HFF-Myc (cell line): Measurements from ENCODE around the gene MELTF.

Source experiments
- DNase-seq: peaks from one replicate; pipeline ENCODE4 v3.0.0-alpha.2; 2011; ENCODE audit warnings: low read depth; ENCODE audit errors: extremely low read depth
- H3K4me3 ChIP-seq: replicated peaks from 2 replicates; pipeline ENCODE4 v1.5.1; 2011; ENCODE audit warnings: low read depth, mild to moderate bottlenecking, control low read depth, low read length
- CTCF ChIP-seq: IDR thresholded peaks from 2 replicates; pipeline ENCODE4 v1.5.1; 2012; ENCODE audit warnings: mild to moderate bottlenecking, low read depth, low read length, control low read depth; ENCODE audit errors: missing control alignments

The MELTF gene

GRCh38 chr3:197031315-197032285, 2.0 kb upstream of the MELTF start:
- peak; percentile 87 for DNase-seq
- no peak overlapping the region for H3K4me3 ChIP-seq
- TF ChIP-seq CTCF, result no peak

DNA sequence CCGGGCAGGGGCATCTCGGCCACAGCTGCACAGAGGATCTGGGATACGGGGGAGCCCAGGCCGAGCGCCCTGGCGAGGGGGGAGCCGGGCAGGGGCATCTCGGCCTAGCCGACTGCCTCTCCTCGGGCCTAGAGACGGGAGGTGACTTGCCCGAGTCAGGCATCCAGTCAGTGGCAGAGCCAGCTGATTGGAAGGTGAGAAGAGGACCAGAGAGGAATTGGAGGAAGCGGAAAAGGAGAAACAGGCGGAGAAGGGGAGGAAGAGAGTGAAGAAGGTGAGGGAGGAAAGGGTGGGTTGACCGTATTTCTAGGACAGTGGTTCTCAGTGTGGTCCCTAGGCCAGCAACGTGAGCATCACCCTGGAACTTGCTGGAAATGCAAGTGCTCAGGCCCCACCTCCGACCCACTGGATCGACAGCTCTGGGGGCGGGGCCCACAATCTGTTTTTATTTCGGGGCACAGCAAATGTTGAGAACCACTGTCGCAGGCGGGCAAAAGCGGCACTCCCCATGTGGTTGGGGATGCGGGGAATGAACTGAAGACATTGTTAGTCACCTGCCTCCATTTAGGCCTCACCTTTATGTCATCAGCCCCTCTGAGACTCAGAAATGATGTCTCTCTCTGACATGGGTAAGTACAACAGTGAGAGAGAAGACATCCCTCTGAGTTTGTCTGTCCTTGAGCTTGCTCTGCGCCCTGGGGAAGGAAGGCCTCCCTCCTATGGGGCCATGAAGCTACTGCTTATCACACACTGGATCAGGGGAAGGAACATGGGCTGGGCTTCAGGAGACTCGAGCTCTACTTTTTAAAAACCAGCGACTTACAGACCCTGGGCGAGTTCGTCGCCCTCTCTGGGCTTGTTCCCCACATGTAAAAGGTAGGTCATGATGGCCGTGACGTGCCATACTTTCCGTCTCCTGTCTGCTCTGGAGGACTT, 1.0 kb upstream of the MELTF start:
- DNase-seq, result no peak
- TF ChIP-seq CTCF, result no peak
- no peak overlapping the region for H3K4me3 ChIP-seq

DNA sequence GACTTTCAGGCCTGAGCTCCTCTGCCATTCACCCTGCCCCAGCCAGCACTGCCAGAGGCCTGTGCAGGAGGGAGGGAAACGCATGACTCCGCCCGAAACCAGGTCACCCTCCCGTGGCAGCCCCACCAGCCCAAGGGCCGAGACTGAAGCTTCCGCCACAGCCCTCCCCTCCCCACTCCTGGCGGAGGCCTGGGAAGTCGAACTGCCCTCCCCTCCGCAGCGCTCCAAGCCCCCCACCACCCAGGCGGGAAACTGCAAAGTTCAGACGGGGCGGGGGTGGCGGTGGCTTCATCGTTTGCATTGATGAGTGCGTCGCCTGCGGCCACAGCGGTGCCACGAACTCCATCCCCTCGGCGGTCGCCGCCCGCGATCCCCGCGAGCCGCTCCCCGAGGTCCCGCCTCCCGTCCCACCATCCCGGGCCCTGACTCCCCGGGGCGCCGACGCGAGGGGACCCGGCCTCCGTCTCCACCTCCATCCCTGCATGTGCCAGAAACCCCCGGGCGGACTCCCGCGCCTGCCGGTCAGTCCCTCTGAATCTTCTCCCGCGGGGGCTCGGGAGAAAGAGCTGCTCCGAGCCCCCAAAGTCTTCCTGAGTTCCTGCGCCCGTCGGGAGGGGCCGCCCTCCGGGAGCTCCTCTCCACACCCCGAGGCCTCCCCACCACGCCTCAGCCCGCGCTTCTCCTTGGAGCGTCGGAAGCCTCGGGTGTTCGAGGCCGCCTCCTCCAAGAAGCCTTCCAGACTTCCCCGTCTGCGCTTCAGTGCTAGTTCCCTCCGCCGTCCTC, 698 bp downstream of the MELTF start:
- DNase-seq, result no peak
- no peak for TF ChIP-seq CTCF
- peak overlapping the region; percentile 38 for H3K4me3 ChIP-seq

GRCh38 chr3:197027896-197028727, 1.5 kb downstream of the MELTF start:
- H3K4me3 ChIP-seq, result no peak overlapping the region
- no peak for DNase-seq
- no peak for TF ChIP-seq CTCF

GRCh38 chr3:197027151-197027895, 2.3 kb downstream of the MELTF start:
- no peak for TF ChIP-seq CTCF
- H3K4me3 ChIP-seq, result no peak overlapping the region
- DNase-seq, result no peak
